Measurements from ENCODE around the gene PEG3. TPM values are rescaled to one million over a fixed set of nuclear protein-coding genes. Genes with fewer than 3 reads are reported as not detected.
A peak's percentile ranks its signal among the peaks of the same experiment; 100 is the strongest.

The PEG3 gene
- total RNA-seq (ENCODE audit: unreplicated experiment), result 11.6 TPM
- long read RNA-seq, result 0 reads

GRCh38 chr19:56840451-56841192 lies at the start of gene PEG3, which contains the start of gene ZIM2:
PEG3 (minus strand) TSS chr19:56840726; CDS start chr19:56824655, 16,071 bp downstream.
ZIM2 (minus strand) TSS chr19:56840726; CDS start chr19:56824277, 16,449 bp downstream.
- peak; percentile 82 for DNase-seq
- no peak for TF ChIP-seq CTCF (IDR thresholded peaks at IDR 0.05; ENCODE audit: partially characterized antibody, unreplicated experiment)
- Mint-ChIP-seq H3K27me3 (ENCODE audit: unreplicated experiment) (peaks cover 12% of the 10 kb centered on the region), H3K4me1 (ENCODE audit: low read depth, unreplicated experiment) (peaks cover 2% of the 10 kb centered on the region), H3K36me3 (ENCODE audit: unreplicated experiment) (peaks cover 7% of the 10 kb centered on the region), H3K9me3 (ENCODE audit: unreplicated experiment) (peaks cover 26% of the 10 kb centered on the region), H3K4me3 (ENCODE audit: unreplicated experiment) (peak within 1 kb of the TSS; percentile 81), H3K27ac (ENCODE audit: unreplicated experiment) (peak within 1 kb of the TSS; percentile 90)

- TF ChIP-seq CTCF (IDR thresholded peaks at IDR 0.05; ENCODE audit: partially characterized antibody, unreplicated experiment), result no peak
- peaks cover 10% of the 10 kb centered on the region for H3K9me3 Mint-ChIP-seq (ENCODE audit: unreplicated experiment)
- DNase-seq, result peak; percentile 14
- no peak overlapping the region for H3K4me3 Mint-ChIP-seq (ENCODE audit: unreplicated experiment)
- no peaks in the 10 kb centered on the region for H3K4me1 Mint-ChIP-seq (ENCODE audit: low read depth, unreplicated experiment)
- H3K27me3 Mint-ChIP-seq (ENCODE audit: unreplicated experiment), result no peaks in the 10 kb centered on the region
- peaks cover 10% of the 10 kb centered on the region for H3K36me3 Mint-ChIP-seq (ENCODE audit: unreplicated experiment)
- no peak overlapping the region for H3K27ac Mint-ChIP-seq (ENCODE audit: unreplicated experiment)
Measured at GRCh38 chr19:56885173-56885985, 44.9 kb upstream of the PEG3 start.

- DNase-seq, result no peak
- Mint-ChIP-seq H3K27ac (ENCODE audit: unreplicated experiment) (no peak overlapping the region), H3K27me3 (ENCODE audit: unreplicated experiment) (no peaks in the 10 kb centered on the region), H3K36me3 (ENCODE audit: unreplicated experiment) (peaks cover 7% of the 10 kb centered on the region), H3K4me1 (ENCODE audit: low read depth, unreplicated experiment) (no peaks in the 10 kb centered on the region), H3K9me3 (ENCODE audit: unreplicated experiment) (peaks cover 10% of the 10 kb centered on the region), H3K4me3 (ENCODE audit: unreplicated experiment) (no peak overlapping the region)
- TF ChIP-seq CTCF (IDR thresholded peaks at IDR 0.05; ENCODE audit: partially characterized antibody, unreplicated experiment), result no peak
Measured at GRCh38 chr19:56884441-56884840, 43.9 kb upstream of the PEG3 start.

GRCh38 chr19:56880592-56881190 lies 40.2 kb upstream of the PEG3 start:
- TF ChIP-seq CTCF (IDR thresholded peaks at IDR 0.05; ENCODE audit: partially characterized antibody, unreplicated experiment), result no peak
- no peak overlapping the region for H3K4me3 Mint-ChIP-seq (ENCODE audit: unreplicated experiment)
- peaks cover 5% of the 10 kb centered on the region for H3K9me3 Mint-ChIP-seq (ENCODE audit: unreplicated experiment)
- no peaks in the 10 kb centered on the region for H3K27me3 Mint-ChIP-seq (ENCODE audit: unreplicated experiment)
- no peaks in the 10 kb centered on the region for H3K4me1 Mint-ChIP-seq (ENCODE audit: low read depth, unreplicated experiment)
- no peak overlapping the region for H3K27ac Mint-ChIP-seq (ENCODE audit: unreplicated experiment)
- peaks cover 7% of the 10 kb centered on the region for H3K36me3 Mint-ChIP-seq (ENCODE audit: unreplicated experiment)
- no peak for DNase-seq

Measured in glutamatergic neuron (in vitro differentiated cells).